Fibroblast of skin of left biceps (primary cell): ENCODE results near the gene STEAP2.
"Not testable (repeated sequence)": the region's sequence is repeated elsewhere in the genome, so short reads cannot be mapped to it uniquely, and the experiment has no call there.

Experiments used
- DNase-seq, 2 experiments: peaks; one replicate each; pipeline ENCODE4 v3.0.0-alpha.2; 2013; ENCODE audit warnings: low read depth in 2 of 2

The STEAP2 gene

GRCh38 chr7:90233569-90233968 is 22.0 kb downstream of the STEAP2 start:
- DNase-seq: no peak

GRCh38 chr7:90236721-90237289 is 25.3 kb downstream of the STEAP2 start:
- DNase-seq: no peak

- no peak for DNase-seq
Observed at GRCh38 chr7:90238022-90238421, 26.5 kb downstream of the STEAP2 start.

GRCh38 chr7:90238583-90238982 is 27.0 kb downstream of the STEAP2 start:
- no peak for DNase-seq

GRCh38 chr7:90239050-90239449 is 27.5 kb downstream of the STEAP2 start:
- no peak for DNase-seq

GRCh38 chr7:90239625-90240228 is 28.2 kb downstream of the STEAP2 start:
- DNase-seq: no peak

- no peak for DNase-seq
Observed at GRCh38 chr7:90242369-90243168, 31.0 kb downstream of the STEAP2 start.

- no peak for DNase-seq
Observed at GRCh38 chr7:90243556-90243955, 32.0 kb downstream of the STEAP2 start.

- no peak for DNase-seq
Observed at GRCh38 chr7:90244565-90244908, 33.0 kb downstream of the STEAP2 start.

GRCh38 chr7:90244909-90245851 is 33.6 kb downstream of the STEAP2 start, which contains the start of gene CFAP69:
CFAP69 (plus strand) TSS chr7:90245174; CDS start chr7:90245425, 251 bp downstream.
- peak in 1 of 2 experiments; percentile 42 for DNase-seq

GRCh38 chr7:90246171-90246570 is 34.6 kb downstream of the STEAP2 start:
- no peak for DNase-seq

- no peak for DNase-seq
Observed at GRCh38 chr7:90248706-90249105, 37.2 kb downstream of the STEAP2 start.

- DNase-seq: peak; percentile 71 to 73
Observed at GRCh38 chr7:90250601-90251303, 39.2 kb downstream of the STEAP2 start.

- DNase-seq: no peak
Observed at GRCh38 chr7:90251304-90251635, 39.7 kb downstream of the STEAP2 start.

GRCh38 chr7:90256011-90256410 is 44.5 kb downstream of the STEAP2 start:
- DNase-seq: not testable (repeated sequence)

- DNase-seq: no peak
Observed at GRCh38 chr7:90256778-90257177, 45.2 kb downstream of the STEAP2 start.

- DNase-seq: no peak
Observed at GRCh38 chr7:90261441-90261840, 49.9 kb downstream of the STEAP2 start.

GRCh38 chr7:90262438-90262837 is 50.9 kb downstream of the STEAP2 start:
- DNase-seq: no peak

GRCh38 chr7:90266808-90267207 is 55.3 kb downstream of the STEAP2 start:
- peak; percentile 66 to 70 for DNase-seq

- DNase-seq: no peak
Observed at GRCh38 chr7:90267263-90267858, 55.8 kb downstream of the STEAP2 start.

GRCh38 chr7:90269163-90269562 is 57.6 kb downstream of the STEAP2 start:
- no peak for DNase-seq
